GM19467 (cell line): ENCODE results near the gene ABHD18.
"Not testable (repeated sequence)": the region's sequence is repeated elsewhere in the genome, so short reads cannot be mapped to it uniquely, and the experiment has no call there.

ENCODE experiments used
- ATAC-seq: cut with Tn5 transposase; IDR thresholded peaks from one replicate; pipeline ENCODE4 v1.9.1; 2021; ENCODE audit warnings: mild to moderate bottlenecking, moderate library complexity; ENCODE audit not compliant: unreplicated experiment

ABHD18 gene

DNA sequence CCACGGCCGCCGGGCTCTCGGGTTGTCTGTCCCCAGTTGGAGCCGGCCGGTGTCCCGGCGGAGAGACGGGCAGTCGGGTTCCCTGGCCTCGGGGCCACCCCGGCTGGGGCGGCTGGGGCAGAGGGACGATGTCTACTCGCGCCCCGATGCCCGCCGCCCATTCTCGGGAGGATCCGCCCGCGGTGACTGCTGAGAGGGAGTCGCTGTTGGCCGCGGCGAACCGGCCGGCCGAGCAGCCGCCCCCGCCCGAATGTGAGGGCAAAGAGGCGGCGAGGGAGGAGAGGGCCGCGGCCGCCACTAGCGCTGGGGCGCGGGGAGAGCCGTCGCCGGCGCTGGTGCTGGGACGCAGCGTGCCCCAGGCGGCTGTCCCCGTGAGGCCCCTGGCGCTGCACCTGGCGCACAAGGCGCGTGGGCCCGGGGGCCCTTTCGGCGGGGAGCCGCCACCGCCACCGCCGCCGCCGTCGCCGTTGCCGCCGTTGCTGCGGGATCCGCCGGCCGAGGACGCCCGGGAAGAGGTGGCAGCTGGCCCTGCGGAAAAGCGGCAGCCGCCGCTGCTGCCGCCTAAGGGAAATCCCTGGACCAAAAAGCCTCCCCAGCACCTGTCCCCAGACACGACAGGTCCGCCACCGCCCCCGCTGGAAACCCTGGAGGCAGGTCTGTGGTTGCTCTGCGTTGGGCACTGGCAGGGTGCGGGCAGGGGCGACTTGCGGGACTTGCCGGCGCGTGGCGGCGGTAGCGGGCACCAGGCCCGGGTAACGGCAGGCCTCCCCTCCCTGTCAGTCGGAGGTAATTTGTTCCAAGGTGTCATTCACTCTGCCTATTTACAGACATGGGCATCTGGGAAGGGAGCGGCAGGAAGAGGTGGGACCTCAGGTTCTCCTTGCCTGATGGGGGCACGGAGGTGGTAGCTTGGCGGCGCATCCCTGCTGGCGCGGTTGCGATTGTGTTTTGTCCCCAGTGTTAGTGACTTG is 96.6 kb downstream of the ABHD18 start:
- peak; percentile 27 for ATAC-seq

DNA sequence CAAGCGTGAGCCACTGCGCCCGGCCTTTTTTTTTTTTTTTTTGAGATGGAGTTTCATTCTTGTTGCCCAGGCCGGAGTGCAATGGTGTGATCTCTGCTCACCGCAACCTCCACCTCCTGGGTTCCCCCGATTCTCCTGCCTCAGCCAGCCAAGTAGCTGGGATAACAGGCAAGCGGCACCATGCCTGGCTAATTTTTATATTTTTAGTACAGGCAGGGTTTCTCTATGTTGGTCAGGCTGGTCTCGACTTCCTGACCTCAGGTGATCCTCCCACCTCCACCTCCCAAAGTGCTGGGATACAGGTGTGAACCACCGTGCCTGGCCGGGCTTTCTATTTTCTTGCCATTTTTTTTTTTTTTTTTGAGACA is 101.2 kb downstream of the ABHD18 start:
- not testable (repeated sequence) for ATAC-seq

- no peak for ATAC-seq
These were observed 103.7 kb downstream of the ABHD18 start for GRCh38 chr4:128068918-128069317.

DNA sequence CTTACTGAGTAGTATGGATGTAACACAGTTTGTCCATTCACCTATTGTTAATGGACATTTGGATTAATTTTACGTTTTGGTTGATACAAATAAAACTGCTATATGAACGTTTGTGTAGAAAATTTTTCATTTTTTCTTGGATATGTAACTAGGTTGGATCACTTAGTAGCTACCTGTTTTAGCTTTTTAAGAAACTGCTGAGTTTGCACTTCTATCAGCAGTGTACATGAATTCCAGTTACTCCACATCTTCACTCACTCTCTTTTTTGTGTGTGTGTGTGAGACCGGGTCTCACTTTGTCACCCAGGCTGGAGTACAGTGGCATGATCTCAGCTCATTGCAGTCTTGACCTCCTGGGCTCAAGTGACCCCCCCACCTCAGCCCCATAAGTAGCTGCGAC is 111.3 kb downstream of the ABHD18 start:
- ATAC-seq = no peak
